ENCODE data around the gene NEK5. TPM values are rescaled to one million over a fixed set of nuclear protein-coding genes. Genes with fewer than 3 reads are reported as not detected.

NEK5 gene
- total RNA-seq, 2 experiments from 2014 or later = 0.22 TPM; not detected in 1

DNA sequence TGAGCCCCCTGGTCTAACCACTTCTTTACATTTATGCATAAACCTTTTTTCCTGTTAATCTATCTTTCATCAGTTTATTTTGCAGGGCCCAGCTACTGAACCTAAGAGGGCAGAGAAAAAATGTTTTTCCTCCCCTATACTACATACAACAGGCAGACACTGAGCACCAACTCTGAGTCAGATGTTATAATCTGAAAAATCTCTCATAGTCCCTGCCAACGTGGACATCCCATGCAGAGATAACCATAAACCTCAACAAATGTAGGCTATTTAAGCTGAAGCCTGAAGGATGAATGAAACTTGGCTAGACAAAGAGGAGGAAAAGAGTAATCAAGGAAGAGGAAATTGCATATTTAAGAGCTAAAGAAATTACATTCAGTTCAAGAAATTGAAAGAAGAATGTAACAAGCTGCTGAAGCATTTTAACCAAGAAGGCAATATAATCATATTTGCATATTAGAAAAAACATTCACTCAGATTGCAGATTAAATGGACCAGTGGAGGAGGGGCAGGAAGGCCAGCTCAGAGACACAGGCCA is 27.9 kb upstream of the NEK5 start:
- H3K79me2 ChIP-seq (ENCODE audit: insufficient read depth, low read depth, low read length) = no peaks in the 10 kb centered on the region; the same call in 1 of the 2 replicates
- ChIA-PET CTCF (ENCODE audit: unreplicated experiment) (no interaction called here), POLR2A (interaction anchor here (0.6 to 1.7 kb wide), 6 partner anchors 9 to 736 kb away, joined by 3 to 4 read pairs (median 3); no protein-coding TSS in a partner anchor)
- peaks cover 14% of the 10 kb centered on the region for H3K4me1 ChIP-seq (ENCODE audit: insufficient read depth, low read length, poor library complexity, severe bottlenecking)
- BruUV-seq (replicated peaks) = no TSS peak
- H3K9me3 ChIP-seq (ENCODE audit: low read length) = no peaks in the 10 kb centered on the region
- DNase-seq (ENCODE audit: low spot score) = no peak
- no peak overlapping the region for H2AFZ ChIP-seq (ENCODE audit: low read length)
- no peak overlapping the region for H3K4me2 ChIP-seq (ENCODE audit: low read length)
- H3K9me2 ChIP-seq (ENCODE audit: insufficient read depth, low read length) = no peaks in the 10 kb centered on the region
- no peak overlapping the region for H3K27ac ChIP-seq (ENCODE audit: low read depth, low read length, poor library complexity, severe bottlenecking)
- TF ChIP-seq, protein P1, sequence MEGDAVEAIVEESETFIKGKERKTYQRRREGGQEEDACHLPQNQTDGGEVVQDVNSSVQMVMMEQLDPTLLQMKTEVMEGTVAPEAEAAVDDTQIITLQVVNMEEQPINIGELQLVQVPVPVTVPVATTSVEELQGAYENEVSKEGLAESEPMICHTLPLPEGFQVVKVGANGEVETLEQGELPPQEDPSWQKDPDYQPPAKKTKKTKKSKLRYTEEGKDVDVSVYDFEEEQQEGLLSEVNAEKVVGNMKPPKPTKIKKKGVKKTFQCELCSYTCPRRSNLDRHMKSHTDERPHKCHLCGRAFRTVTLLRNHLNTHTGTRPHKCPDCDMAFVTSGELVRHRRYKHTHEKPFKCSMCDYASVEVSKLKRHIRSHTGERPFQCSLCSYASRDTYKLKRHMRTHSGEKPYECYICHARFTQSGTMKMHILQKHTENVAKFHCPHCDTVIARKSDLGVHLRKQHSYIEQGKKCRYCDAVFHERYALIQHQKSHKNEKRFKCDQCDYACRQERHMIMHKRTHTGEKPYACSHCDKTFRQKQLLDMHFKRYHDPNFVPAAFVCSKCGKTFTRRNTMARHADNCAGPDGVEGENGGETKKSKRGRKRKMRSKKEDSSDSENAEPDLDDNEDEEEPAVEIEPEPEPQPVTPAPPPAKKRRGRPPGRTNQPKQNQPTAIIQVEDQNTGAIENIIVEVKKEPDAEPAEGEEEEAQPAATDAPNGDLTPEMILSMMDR (conservative IDR thresholded peaks at IDR 0.05; ENCODE audit: low read length) = no peak
- no peak for TF ChIP-seq EZH2phosphoT487 (IDR thresholded peaks at IDR 0.05; ENCODE audit: borderline replicate concordance, low read depth, low read length)
- intact Hi-C loops (cut with micrococcal nuclease; ENCODE audit: unreplicated experiment) = loop anchor here (5.0 to 10.0 kb wide), 2 partner anchors 36 to 298 kb away; partner anchors contain the start of genes CKAP2 and VPS36
- peaks cover 14% of the 10 kb centered on the region; the same call in 1 of the 2 replicates for H3K36me3 ChIP-seq (ENCODE audit: insufficient read depth, low read length)
- no peaks in the 10 kb centered on the region for H4K20me1 ChIP-seq (ENCODE audit: insufficient read depth, low read length)
- no peak overlapping the region for H3K4me3 ChIP-seq (ENCODE audit: low read depth, low read length, poor library complexity, severe bottlenecking)

DNA sequence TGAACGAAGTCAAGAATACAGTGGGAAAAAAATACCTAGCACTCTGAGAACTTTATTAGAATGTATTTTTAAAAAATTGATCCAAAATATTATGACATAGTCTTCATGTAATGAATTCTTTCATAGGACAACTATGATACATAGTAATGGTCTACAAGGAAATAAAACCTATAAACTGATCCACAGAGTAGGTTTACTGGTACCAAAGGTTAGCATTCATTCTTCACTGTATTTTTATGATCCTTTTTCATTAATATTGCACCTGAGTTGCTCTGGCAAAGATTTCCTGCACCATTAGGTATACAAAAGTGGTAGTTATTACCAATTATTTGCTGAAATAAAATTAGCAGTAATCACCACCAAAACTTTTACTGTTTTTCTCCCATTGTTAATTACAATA is 26.3 kb upstream of the NEK5 start:
- no peaks in the 10 kb centered on the region for H3K9me3 ChIP-seq (ENCODE audit: low read length)

More for the DNA sequence above, 26.3 kb upstream of the NEK5 start:
- no peaks in the 10 kb centered on the region for H4K20me1 ChIP-seq (ENCODE audit: insufficient read depth, low read length)
- POLR2A ChIA-PET = interaction anchor here (1.2 kb wide), 1 partner anchor 15 kb away, joined by 3 read pairs; no protein-coding TSS in a partner anchor
- peaks cover 14% of the 10 kb centered on the region for H3K4me1 ChIP-seq (ENCODE audit: insufficient read depth, low read length, poor library complexity, severe bottlenecking)
- no peak overlapping the region for H3K4me2 ChIP-seq (ENCODE audit: low read length)
- H2AFZ ChIP-seq (ENCODE audit: low read length) = no peak overlapping the region
- H3K36me3 ChIP-seq (ENCODE audit: insufficient read depth, low read length) = peaks cover 29% of the 10 kb centered on the region
- TF ChIP-seq, protein P1 (conservative IDR thresholded peaks at IDR 0.05; ENCODE audit: low read length) = no peak
- TF ChIP-seq EZH2phosphoT487 (IDR thresholded peaks at IDR 0.05; ENCODE audit: borderline replicate concordance, low read depth, low read length) = no peak
- no peak overlapping the region for H3K27ac ChIP-seq (ENCODE audit: low read depth, low read length, poor library complexity, severe bottlenecking)
- no peaks in the 10 kb centered on the region; the same call in 1 of the 2 replicates for H3K79me2 ChIP-seq (ENCODE audit: insufficient read depth, low read depth, low read length)
- H3K9me2 ChIP-seq (ENCODE audit: insufficient read depth, low read length) = no peaks in the 10 kb centered on the region
- intact Hi-C loops (cut with micrococcal nuclease; ENCODE audit: unreplicated experiment) = loop anchor here (5.0 to 10.0 kb wide), 2 partner anchors 37 to 300 kb away; partner anchors contain the start of genes CKAP2 and VPS36
- DNase-seq (ENCODE audit: low spot score) = no peak
- no TSS peak for BruUV-seq (replicated peaks)
- no peak overlapping the region for H3K4me3 ChIP-seq (ENCODE audit: low read depth, low read length, poor library complexity, severe bottlenecking)
- CTCF ChIA-PET (ENCODE audit: unreplicated experiment) = no interaction called here

Data from OCI-LY7 (cell line).